GM19099 (cell line): ENCODE data around the gene LMCD1.

Experiments
- POLR2A ChIP-seq: IDR thresholded peaks from 3 replicates; pipeline ENCODE4 v1.6.1; 2011; ENCODE audit warnings: low read depth; ENCODE audit not compliant: insufficient read length; ENCODE audit errors: extremely low read depth

Gene LMCD1

GRCh38 chr3:8608791-8609467, 107.3 kb downstream of the LMCD1 start:
- no peak for TF ChIP-seq POLR2A

GRCh38 chr3:8610951-8611350, 109.3 kb downstream of the LMCD1 start:
- no peak for TF ChIP-seq POLR2A

GRCh38 chr3:8617921-8618320, 116.3 kb downstream of the LMCD1 start:
- TF ChIP-seq POLR2A = no peak

DNA sequence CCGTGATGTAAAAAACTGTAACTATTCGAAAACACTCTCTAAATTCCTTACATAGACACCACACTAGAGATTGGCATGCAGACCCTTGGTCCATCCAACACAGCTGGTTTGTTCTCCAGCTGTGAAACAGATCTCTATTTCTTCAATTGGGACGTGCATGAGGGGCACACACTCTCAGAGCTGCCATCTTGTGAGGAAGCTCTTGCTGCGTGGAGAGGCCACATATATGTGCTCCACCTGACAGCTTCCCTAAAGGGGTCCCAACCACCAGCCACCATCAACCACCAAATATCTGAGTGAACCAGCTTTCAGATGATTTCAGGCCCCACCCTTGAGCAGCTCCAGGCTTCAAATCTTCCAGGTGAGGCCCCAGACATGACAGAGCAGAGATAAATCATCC, 117.3 kb downstream of the LMCD1 start:
- TF ChIP-seq POLR2A = no peak

DNA sequence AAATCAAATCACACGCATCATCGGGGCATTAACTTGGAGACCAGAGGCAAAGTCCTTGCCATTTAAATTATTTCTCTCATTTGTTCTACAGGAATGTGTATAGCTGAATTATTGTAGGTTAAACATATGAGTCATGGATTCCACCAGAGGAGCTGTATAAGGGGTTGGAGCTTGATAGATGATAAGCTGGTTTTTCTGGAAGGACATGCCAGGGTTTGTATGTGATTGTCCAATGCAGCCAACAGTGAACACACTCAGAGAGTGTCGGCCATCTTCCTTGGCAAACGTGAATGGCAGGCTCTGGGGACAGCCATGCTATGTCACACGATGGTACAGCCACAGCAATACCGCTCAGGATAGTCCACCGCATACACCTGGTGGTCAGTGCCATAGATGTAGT, 117.9 kb downstream of the LMCD1 start:
- TF ChIP-seq POLR2A = no peak

- TF ChIP-seq POLR2A = no peak
These were observed 119.5 kb downstream of the LMCD1 start for GRCh38 chr3:8621141-8621540.

- TF ChIP-seq POLR2A = no peak
These were observed 120.2 kb downstream of the LMCD1 start for GRCh38 chr3:8621872-8622271.

- no peak for TF ChIP-seq POLR2A
These were observed 121.5 kb downstream of the LMCD1 start for GRCh38 chr3:8622873-8623691.

DNA sequence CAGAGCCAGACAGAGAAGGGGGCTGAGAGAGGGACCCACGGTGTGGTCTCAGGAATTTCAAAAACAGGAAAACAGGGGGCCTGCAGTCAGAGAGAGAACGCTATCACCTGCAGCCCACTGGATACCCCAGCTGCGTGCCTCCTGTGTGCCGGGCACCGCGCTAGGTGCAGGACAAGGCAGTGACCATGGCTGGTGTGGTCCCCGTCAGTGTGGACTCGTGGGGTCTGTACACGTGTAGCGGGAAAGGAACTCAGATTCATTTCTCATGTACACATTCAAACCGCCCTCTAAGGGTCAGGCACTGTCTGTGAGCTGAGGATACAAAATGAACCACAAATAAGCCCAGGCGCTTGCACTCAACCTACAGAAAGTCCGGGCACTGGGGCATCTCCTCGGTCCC, 122.1 kb downstream of the LMCD1 start:
- no peak for TF ChIP-seq POLR2A
